Upper lobe of right lung (tissue), 1 donor: ENCODE data around the gene NAGPA. TPM values are rescaled to one million over a fixed set of nuclear protein-coding genes. Genes with fewer than 3 reads are reported as not detected.

Experiments
- ATAC-seq: fragments of 200-7000 bp; cut with Tn5 transposase; one replicate; pipeline ENCODE4 v1.9.1; 2020; ENCODE audit warnings: mild to moderate bottlenecking, moderate library complexity
- DNase-seq: peaks from one replicate; pipeline ENCODE4 v3.0.0-alpha.2; 2020
- H3K27ac ChIP-seq: fragments of 200-600 bp; one replicate; pipeline ENCODE4 v1.8.0; 2022
- H3K27me3 ChIP-seq: fragments of 200-600 bp; one replicate; pipeline ENCODE4 v1.8.0; 2022; ENCODE audit warnings: mild to moderate bottlenecking
- H3K36me3 ChIP-seq: fragments of 200-600 bp; one replicate; pipeline ENCODE4 v1.8.0; 2022
- H3K4me1 ChIP-seq: fragments of 200-600 bp; one replicate; pipeline ENCODE4 v1.8.0; 2022
- H3K4me3 ChIP-seq: fragments of 200-600 bp; one replicate; pipeline ENCODE4 v1.8.0; 2022; ENCODE audit warnings: mild to moderate bottlenecking
- H3K9me3 ChIP-seq: fragments of 200-600 bp; one replicate; pipeline ENCODE4 v1.8.0; 2022
- intact Hi-C: fragments of 100-400 bp; cut with DNase I; formaldehyde crosslinking; loops from one replicate; pipeline ENCODE4 v1.11.0; 2022
- total RNA-seq: library from RNA; stranded (reverse); fragmentation: NEBNext Ultra II Directional; extraction: Animal tissue kit (Norgen Biotek cat#: 25700); gene quantifications from one replicate; pipeline ENCODE4 v1.2.1, GENCODE V29; 2021
- TF ChIP-seq, protein P1 (sequence below): fragments of 200-600 bp; IDR thresholded peaks from one replicate; pipeline ENCODE4 v1.8.0; 2022; ENCODE audit warnings: antibody characterized with exemption
- donor health status: DM: no; HTN: yes; CAD: no; lungs with severe emphysema.

Gene NAGPA
- total RNA-seq, 1 donor from 2014 or later, result 16.7 TPM

- ATAC-seq (no peak), DNase-seq (no peak)
- Histone ChIP-seq H3K27me3 (peaks cover 20% of the 10 kb centered on the region), H3K27ac (no peak overlapping the region), H3K4me1 (no peaks in the 10 kb centered on the region), H3K36me3 (no peaks in the 10 kb centered on the region), H3K9me3 (no peaks in the 10 kb centered on the region), H3K4me3 (no peak overlapping the region)
- TF ChIP-seq, protein P1, sequence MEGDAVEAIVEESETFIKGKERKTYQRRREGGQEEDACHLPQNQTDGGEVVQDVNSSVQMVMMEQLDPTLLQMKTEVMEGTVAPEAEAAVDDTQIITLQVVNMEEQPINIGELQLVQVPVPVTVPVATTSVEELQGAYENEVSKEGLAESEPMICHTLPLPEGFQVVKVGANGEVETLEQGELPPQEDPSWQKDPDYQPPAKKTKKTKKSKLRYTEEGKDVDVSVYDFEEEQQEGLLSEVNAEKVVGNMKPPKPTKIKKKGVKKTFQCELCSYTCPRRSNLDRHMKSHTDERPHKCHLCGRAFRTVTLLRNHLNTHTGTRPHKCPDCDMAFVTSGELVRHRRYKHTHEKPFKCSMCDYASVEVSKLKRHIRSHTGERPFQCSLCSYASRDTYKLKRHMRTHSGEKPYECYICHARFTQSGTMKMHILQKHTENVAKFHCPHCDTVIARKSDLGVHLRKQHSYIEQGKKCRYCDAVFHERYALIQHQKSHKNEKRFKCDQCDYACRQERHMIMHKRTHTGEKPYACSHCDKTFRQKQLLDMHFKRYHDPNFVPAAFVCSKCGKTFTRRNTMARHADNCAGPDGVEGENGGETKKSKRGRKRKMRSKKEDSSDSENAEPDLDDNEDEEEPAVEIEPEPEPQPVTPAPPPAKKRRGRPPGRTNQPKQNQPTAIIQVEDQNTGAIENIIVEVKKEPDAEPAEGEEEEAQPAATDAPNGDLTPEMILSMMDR, result no peak
- intact Hi-C loops, result no loop called here
Measured at GRCh38 chr16:4994719-4995434, 38.9 kb downstream of the NAGPA start.

DNA sequence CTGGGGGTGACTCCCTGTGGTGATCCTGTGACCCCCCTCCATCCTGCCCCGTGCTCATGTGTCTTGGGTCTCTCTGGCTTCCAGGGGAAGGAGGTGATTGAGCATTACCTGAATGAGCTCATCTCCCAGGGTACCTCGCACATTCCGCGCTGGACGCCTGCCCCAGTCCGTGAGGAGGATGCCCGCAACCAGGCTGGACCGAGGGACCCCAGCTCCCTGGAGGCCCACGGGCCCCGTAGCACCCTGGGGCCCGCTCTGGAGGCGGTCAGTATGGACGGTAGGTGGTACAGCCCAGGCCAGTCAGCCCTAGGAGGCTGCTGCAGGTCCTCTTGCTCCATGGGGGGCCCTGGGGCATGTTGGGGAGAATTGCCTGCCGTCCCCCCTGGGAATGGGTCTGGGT lies 42.0 kb downstream of the NAGPA start:
- Histone ChIP-seq H3K27ac (no peak overlapping the region), H3K9me3 (no peaks in the 10 kb centered on the region), H3K36me3 (no peaks in the 10 kb centered on the region), H3K4me3 (no peak overlapping the region), H3K27me3 (peaks cover 47% of the 10 kb centered on the region), H3K4me1 (no peaks in the 10 kb centered on the region)
- ATAC-seq (peak; percentile 37), DNase-seq (peak; percentile 47)
- intact Hi-C loops, result no loop called here
- TF ChIP-seq, protein P1, result no peak

GRCh38 chr16:4990415-4990814 lies 43.3 kb downstream of the NAGPA start:
- Histone ChIP-seq H3K27me3 (peaks cover 47% of the 10 kb centered on the region), H3K36me3 (no peaks in the 10 kb centered on the region), H3K4me1 (no peaks in the 10 kb centered on the region), H3K4me3 (no peak overlapping the region), H3K9me3 (no peaks in the 10 kb centered on the region), H3K27ac (no peak overlapping the region)
- ATAC-seq (no peak), DNase-seq (peak; percentile 18)
- TF ChIP-seq, protein P1, result no peak
- intact Hi-C loops, result no loop called here

- ATAC-seq (no peak), DNase-seq (peak; percentile 5)
- Histone ChIP-seq H3K9me3 (no peaks in the 10 kb centered on the region), H3K27ac (no peak overlapping the region), H3K27me3 (peaks cover 47% of the 10 kb centered on the region), H3K4me1 (no peaks in the 10 kb centered on the region), H3K36me3 (no peaks in the 10 kb centered on the region), H3K4me3 (no peak overlapping the region)
- TF ChIP-seq, protein P1, result no peak
- intact Hi-C loops, result no loop called here
Measured at GRCh38 chr16:4989391-4990006, 44.2 kb downstream of the NAGPA start.

DNA sequence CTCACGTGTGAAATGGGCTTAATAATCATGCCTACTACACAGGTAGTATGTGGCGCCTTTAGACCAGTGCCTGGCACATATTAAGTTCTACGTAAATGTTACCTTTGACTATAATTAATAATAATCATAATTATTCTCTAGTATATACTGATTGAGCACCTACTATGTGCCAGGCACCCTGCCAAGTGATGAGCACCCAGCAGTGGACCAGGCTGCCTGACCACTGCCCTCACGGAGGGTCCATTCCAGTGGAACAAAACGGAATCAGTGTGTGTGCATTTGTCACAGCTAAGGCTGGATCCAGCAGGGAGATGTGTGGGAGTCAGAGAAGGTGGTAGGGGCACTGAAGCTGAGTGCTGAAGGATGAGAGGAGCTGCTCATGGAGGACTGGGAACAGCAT lies 45.1 kb downstream of the NAGPA start:
- Histone ChIP-seq H3K4me3 (no peak overlapping the region), H3K9me3 (no peaks in the 10 kb centered on the region), H3K27ac (no peak overlapping the region), H3K36me3 (no peaks in the 10 kb centered on the region), H3K4me1 (no peaks in the 10 kb centered on the region), H3K27me3 (peaks cover 47% of the 10 kb centered on the region)
- TF ChIP-seq, protein P1, result no peak
- ATAC-seq (no peak), DNase-seq (peak; percentile 17)
- intact Hi-C loops, result no loop called here
